Smooth muscle cell (in vitro differentiated cells): ENCODE measurements around the gene TMEM119. TPM values are rescaled to one million over a fixed set of nuclear protein-coding genes. Genes with fewer than 3 reads are reported as not detected.

Experiments
- DNase-seq: peaks from one replicate; lab custom pipeline; 2025; ENCODE audit not compliant: unreplicated experiment; lab: John Stamatoyannopoulos, UW
- H2AFZ ChIP-seq: fragments of 200-600 bp; sonication (generic); 2 replicates; pipeline ENCODE4 v1.6.0; 2016; ENCODE audit warnings: antibody characterized with exemption, low read depth, mild to moderate bottlenecking
- H3F3A ChIP-seq: fragments of 200-600 bp; sonication (generic); 2 replicates; pipeline ENCODE4 v1.6.0; 2017; ENCODE audit warnings: antibody characterized with exemption, low read depth
- H3K27ac ChIP-seq: fragments of 200-600 bp; sonication (generic); 2 replicates; pipeline ENCODE4 v1.5.1; 2016; ENCODE audit warnings: low read depth, mild to moderate bottlenecking
- H3K27me3 ChIP-seq: fragments of 200-600 bp; sonication (generic); 2 replicates; pipeline ENCODE4 v1.6.1; 2016; ENCODE audit warnings: low read depth, mild to moderate bottlenecking
- H3K36me3 ChIP-seq: fragments of 200-600 bp; sonication (generic); 2 replicates; pipeline ENCODE4 v1.5.1; 2016; ENCODE audit warnings: low read depth
- H3K4me1 ChIP-seq: fragments of 200-600 bp; sonication (generic); 2 replicates; pipeline ENCODE4 v1.5.1; 2016; ENCODE audit warnings: low read depth
- H3K4me2 ChIP-seq: fragments of 200-600 bp; sonication (generic); 2 replicates; pipeline ENCODE4 v1.6.0; 2016; ENCODE audit warnings: mild to moderate bottlenecking
- H3K4me3 ChIP-seq: fragments of 200-600 bp; sonication (generic); 2 replicates; pipeline ENCODE4 v1.5.1; 2016; ENCODE audit warnings: mild to moderate bottlenecking
- H3K79me2 ChIP-seq: fragments of 200-600 bp; sonication (generic); 2 replicates; pipeline ENCODE4 v1.6.0; 2016; ENCODE audit warnings: low read depth, mild to moderate bottlenecking
- H3K9ac ChIP-seq: fragments of 200-600 bp; sonication (generic); 2 replicates; pipeline ENCODE4 v1.6.0; 2016; ENCODE audit warnings: low read depth
- H3K9me3 ChIP-seq: fragments of 200-600 bp; sonication (generic); replicated peaks from 2 replicates; pipeline ENCODE4 v1.5.1; 2016; ENCODE audit warnings: low read depth
- H4K20me1 ChIP-seq: fragments of 200-600 bp; sonication (generic); 2 replicates; pipeline ENCODE4 v1.6.0; 2016; ENCODE audit warnings: low read depth
- CTCF ChIP-seq: fragments of 200-600 bp; sonication (generic); IDR thresholded peaks from 2 replicates; pipeline ENCODE4 v1.5.1; 2017; ENCODE audit warnings: borderline replicate concordance, mild to moderate bottlenecking, antibody characterized with exemption; ENCODE audit not compliant: insufficient read depth, poor library complexity, severe bottlenecking
- WGBS: methylation state at CpG from one replicate; pipeline ENCODE4 v1.1.7; 2016; ENCODE audit warnings: low lambda C conversion rate; 5-methylcytosine and 5-hydroxymethylcytosine counted together
- polyA plus RNA-seq: library from polyadenylated mRNA; unstranded; fragments of >200 nt; fragmentation: Nextera tagmentation; extraction: Ambion mirVana; gene quantifications from 2 replicates; pipeline ENCODE4 v1.2.1, GENCODE V29; 2016
- total RNA-seq: library from RNA; depleted of rRNA; stranded (reverse); fragments of >200 nt; gene quantifications from 2 replicates; pipeline ENCODE4 v1.2.3, GENCODE V29; 2014

Gene TMEM119
- total and polyA plus RNA-seq, 2 experiments from 2014 or later, result 40.9 to 103 TPM

- 91% methylated on average over 6 of the region's 6 CpGs for WGBS
- Histone ChIP-seq H3K9me3 (no peaks in the 10 kb centered on the region), H3K9ac (no peak overlapping the region), H3K27me3 (no peaks in the 10 kb centered on the region), H3K79me2 (no peaks in the 10 kb centered on the region), H3K4me3 (no peak overlapping the region), H3F3A (peaks cover 3% of the 10 kb centered on the region), H3K36me3 (no peaks in the 10 kb centered on the region), H3K27ac (no peak overlapping the region), H3K4me1 (peaks cover 29% of the 10 kb centered on the region), H3K4me2 (no peak overlapping the region), H4K20me1 (no peaks in the 10 kb centered on the region), H2AFZ (no peak overlapping the region)
- DNase-seq, result no peak
- TF ChIP-seq CTCF, result no peak
Observed at GRCh38 chr12:108635997-108636808, 38.3 kb upstream of the TMEM119 start.

DNA sequence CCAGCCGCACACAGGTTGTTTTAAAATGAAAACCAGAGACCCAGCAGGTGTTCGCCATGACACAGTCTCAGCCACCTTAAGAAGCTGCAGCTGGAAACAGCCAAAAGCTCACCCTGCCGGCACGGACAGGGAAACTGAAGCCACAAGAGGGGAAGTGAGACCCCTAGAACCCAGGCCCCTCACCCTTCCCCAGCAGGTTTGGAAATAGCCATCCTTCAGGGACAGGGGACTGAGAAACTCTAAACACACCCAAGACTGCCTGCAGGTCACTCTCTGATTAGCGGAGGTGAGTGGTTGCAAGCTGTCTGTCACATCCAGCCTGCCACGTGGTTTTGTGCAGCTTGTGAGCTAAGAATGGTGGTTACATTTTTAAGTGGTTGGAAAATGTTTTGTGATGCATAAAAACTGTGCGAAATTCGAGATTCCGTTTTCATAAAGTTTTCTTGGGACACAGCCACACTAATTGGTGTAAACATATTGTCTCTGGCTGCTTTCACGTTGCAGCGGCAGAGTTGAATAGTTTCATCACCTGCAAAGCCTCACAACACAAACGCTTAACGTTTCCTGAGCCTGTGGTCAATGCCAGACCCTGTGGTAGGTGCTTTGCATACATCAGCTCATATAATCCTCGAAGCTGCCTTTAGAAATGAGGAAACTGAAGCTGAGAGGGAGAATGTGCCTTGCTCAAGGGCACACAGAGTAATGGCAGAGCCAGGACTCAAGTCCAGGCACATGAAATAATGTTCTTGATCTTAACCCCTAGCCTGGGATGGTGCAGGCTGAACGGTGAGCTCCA, 37.5 kb upstream of the TMEM119 start:
- Histone ChIP-seq H3K27ac (no peak overlapping the region), H3K36me3 (no peaks in the 10 kb centered on the region), H3K79me2 (no peaks in the 10 kb centered on the region), H2AFZ (no peak overlapping the region), H3K9ac (no peak overlapping the region), H3F3A (peaks cover 8% of the 10 kb centered on the region), H4K20me1 (no peaks in the 10 kb centered on the region), H3K4me2 (no peak overlapping the region), H3K27me3 (no peaks in the 10 kb centered on the region), H3K4me1 (peaks cover 29% of the 10 kb centered on the region), H3K9me3 (no peaks in the 10 kb centered on the region), H3K4me3 (no peak overlapping the region)
- no peak for DNase-seq
- 56% methylated on average over 15 of the region's 15 CpGs for WGBS
- no peak for TF ChIP-seq CTCF

GRCh38 chr12:108634341-108634751, 36.5 kb upstream of the TMEM119 start:
- H3K9me3 ChIP-seq, result no peaks in the 10 kb centered on the region
- H3K4me3 ChIP-seq, result no peak overlapping the region
- no peak for DNase-seq
- H2AFZ ChIP-seq, result no peak overlapping the region
- no peak for TF ChIP-seq CTCF
- no peak overlapping the region for H3K4me2 ChIP-seq
- peaks cover 11% of the 10 kb centered on the region for H3F3A ChIP-seq
- H3K27ac ChIP-seq, result no peak overlapping the region
- H3K79me2 ChIP-seq, result no peaks in the 10 kb centered on the region
- peaks cover 39% of the 10 kb centered on the region for H3K4me1 ChIP-seq
- H3K27me3 ChIP-seq, result no peaks in the 10 kb centered on the region
- no peak overlapping the region for H3K9ac ChIP-seq
- 77% methylated on average over 4 of the region's 4 CpGs for WGBS
- H3K36me3 ChIP-seq, result no peaks in the 10 kb centered on the region
- H4K20me1 ChIP-seq, result no peaks in the 10 kb centered on the region
